SK-N-SH treated with all-trans-retinoic acid at 6 μM for 48 hours (cell line): ENCODE results near the gene CSF3R.

Source experiments
- ATAC-seq: fragments of 200-7000 bp; cut with Tn5 transposase; 3 replicates; pipeline ENCODE4 v1.9.1; 2020; ENCODE audit warnings: mild to moderate bottlenecking, moderate library complexity
- ARNTL ChIP-seq: fragments of 450-650 bp; formaldehyde crosslinking; IDR thresholded peaks from 2 replicates; pipeline ENCODE4 v1.5.0; 2020; ENCODE audit warnings: low read depth, mild to moderate bottlenecking, moderate library complexity, borderline replicate concordance
- BACH2 ChIP-seq: fragments of 250-450 bp; sonication (Bioruptor Pico); IDR thresholded peaks from 2 replicates; pipeline ENCODE4 v1.9.0; 2021; ENCODE audit warnings: mild to moderate bottlenecking, borderline replicate concordance
- CSDC2 ChIP-seq: fragments of 250-450 bp; sonication (Bioruptor Pico); IDR thresholded peaks from 2 replicates; pipeline ENCODE4 v1.5.0; 2020; ENCODE audit warnings: mild to moderate bottlenecking, moderate library complexity
- ESRRG ChIP-seq: fragments of 250-450 bp; sonication (Bioruptor Pico); IDR thresholded peaks from 2 replicates; pipeline ENCODE4 v1.6.1; 2021; ENCODE audit warnings: mild to moderate bottlenecking
- GLIS3 ChIP-seq: fragments of 250-450 bp; sonication (Bioruptor Pico); IDR thresholded peaks from 2 replicates; pipeline ENCODE4 v1.5.0; 2020; ENCODE audit warnings: mild to moderate bottlenecking, moderate library complexity
- ISL1 ChIP-seq: fragments of 250-450 bp; sonication (Bioruptor Pico); IDR thresholded peaks from 2 replicates; pipeline ENCODE4 v2.1.2; 2022; ENCODE audit warnings: mild to moderate bottlenecking, moderate library complexity
- OSR1 ChIP-seq: fragments of 250-450 bp; sonication (Bioruptor Pico); IDR thresholded peaks from 2 replicates; pipeline ENCODE4 v1.8.0; 2022; ENCODE audit warnings: moderate library complexity, mild to moderate bottlenecking, inconsistent platforms
- PPARA ChIP-seq: fragments of 250-450 bp; sonication (Bioruptor Pico); IDR thresholded peaks from 2 replicates; pipeline ENCODE4 v1.5.0; 2020; ENCODE audit warnings: mild to moderate bottlenecking, borderline replicate concordance
- RARB ChIP-seq: fragments of 250-450 bp; sonication (Bioruptor Pico); IDR thresholded peaks from 2 replicates; pipeline ENCODE4 v1.8.0; 2021; ENCODE audit warnings: mild to moderate bottlenecking, moderate library complexity
- SNAI2 ChIP-seq: fragments of 250-450 bp; sonication (Bioruptor Pico); IDR thresholded peaks from 2 replicates; pipeline ENCODE4 v1.5.0; 2020; ENCODE audit warnings: mild to moderate bottlenecking, moderate library complexity
- TCF4 ChIP-seq: fragments of 250-450 bp; sonication (Bioruptor Pico); IDR thresholded peaks from 2 replicates; pipeline ENCODE4 v1.8.0; 2021; ENCODE audit warnings: mild to moderate bottlenecking, moderate library complexity, borderline replicate concordance
- TOX ChIP-seq: fragments of 250-450 bp; sonication (Bioruptor Pico); IDR thresholded peaks from 2 replicates; pipeline ENCODE4 v1.8.0; 2021; ENCODE audit warnings: mild to moderate bottlenecking, moderate library complexity, borderline replicate concordance
- ZC3H10 ChIP-seq: fragments of 250-450 bp; sonication (Bioruptor Pico); IDR thresholded peaks from 2 replicates; pipeline ENCODE4 v1.5.1; 2021; ENCODE audit warnings: mild to moderate bottlenecking, moderate library complexity
- ZFP3 ChIP-seq: fragments of 250-450 bp; sonication (Bioruptor Pico); IDR thresholded peaks from 2 replicates; pipeline ENCODE4 v1.5.0; 2020; ENCODE audit warnings: mild to moderate bottlenecking, moderate library complexity
- ZFP30 ChIP-seq: fragments of 450-650 bp; formaldehyde crosslinking; IDR thresholded peaks from 2 replicates; pipeline ENCODE4 v1.5.0; 2022; ENCODE audit warnings: mild to moderate bottlenecking, moderate library complexity
- ZNF565 ChIP-seq: fragments of 450-650 bp; formaldehyde crosslinking; conservative IDR thresholded peaks from 2 replicates; pipeline ENCODE4 v1.5.0; 2020; ENCODE audit warnings: low read depth, mild to moderate bottlenecking, moderate library complexity
- ZNF70 ChIP-seq: fragments of 450-650 bp; formaldehyde crosslinking; IDR thresholded peaks from 2 replicates; pipeline ENCODE4 v1.5.0; 2020; ENCODE audit warnings: mild to moderate bottlenecking, moderate library complexity
- ZNF8 ChIP-seq: fragments of 450-650 bp; formaldehyde crosslinking; IDR thresholded peaks from 2 replicates; pipeline ENCODE4 v1.5.0; 2020; ENCODE audit warnings: mild to moderate bottlenecking, moderate library complexity
- TF ChIP-seq, protein P1 (sequence below): fragments of 250-450 bp; sonication (Bioruptor Pico); IDR thresholded peaks from 2 replicates; pipeline ENCODE4 v1.5.1; 2021; ENCODE audit warnings: mild to moderate bottlenecking, moderate library complexity
- TF ChIP-seq, protein P2 (sequence below): fragments of 250-450 bp; sonication (Bioruptor Pico); IDR thresholded peaks from 2 replicates; pipeline ENCODE4 v1.8.0; 2021; ENCODE audit warnings: low read depth, mild to moderate bottlenecking, moderate library complexity, borderline replicate concordance
- TF ChIP-seq, protein P3 (sequence below): fragments of 250-450 bp; sonication (Bioruptor Pico); IDR thresholded peaks from 2 replicates; pipeline ENCODE4 v1.5.1; 2020; ENCODE audit warnings: low read depth, mild to moderate bottlenecking, moderate library complexity
- TF ChIP-seq, protein P4 (sequence below): fragments of 250-450 bp; sonication (Bioruptor Pico); IDR thresholded peaks from 2 replicates; pipeline ENCODE4 v1.8.0; 2020; ENCODE audit warnings: mild to moderate bottlenecking, moderate library complexity, borderline replicate concordance

The CSF3R gene

DNA sequence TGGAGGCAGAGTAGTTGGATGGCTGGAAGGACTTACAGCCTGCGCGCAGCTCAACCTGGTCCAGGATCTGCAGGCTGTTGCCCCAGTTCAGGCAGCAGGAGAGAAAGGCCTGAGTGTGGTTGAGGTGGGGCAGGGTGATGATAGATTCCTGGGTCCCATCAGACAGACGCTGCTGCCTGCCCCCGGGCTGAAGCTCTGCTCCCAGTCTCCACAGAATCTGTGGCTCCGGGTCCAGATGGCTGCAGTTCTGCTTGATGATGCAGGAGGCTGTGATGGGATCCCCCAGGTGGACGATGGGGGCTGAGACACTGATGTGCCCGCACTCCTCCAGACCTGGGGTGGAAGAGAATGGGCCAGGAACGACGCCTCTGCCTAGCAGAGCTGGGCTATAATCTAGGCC, 7.4 kb downstream of the CSF3R start:
- ATAC-seq: no peak; the same call in 2 of the 3 replicates
- TF ChIP-seq TOX (CRISPR knock-in tag): no peak
- no peak for TF ChIP-seq ZNF70 (CRISPR knock-in tag)
- no peak for TF ChIP-seq CSDC2 (CRISPR knock-in tag)
- TF ChIP-seq ZNF565 (CRISPR knock-in tag): no peak
- TF ChIP-seq PPARA (CRISPR knock-in tag): no peak
- no peak for TF ChIP-seq SNAI2 (CRISPR knock-in tag)
- TF ChIP-seq, protein P1, sequence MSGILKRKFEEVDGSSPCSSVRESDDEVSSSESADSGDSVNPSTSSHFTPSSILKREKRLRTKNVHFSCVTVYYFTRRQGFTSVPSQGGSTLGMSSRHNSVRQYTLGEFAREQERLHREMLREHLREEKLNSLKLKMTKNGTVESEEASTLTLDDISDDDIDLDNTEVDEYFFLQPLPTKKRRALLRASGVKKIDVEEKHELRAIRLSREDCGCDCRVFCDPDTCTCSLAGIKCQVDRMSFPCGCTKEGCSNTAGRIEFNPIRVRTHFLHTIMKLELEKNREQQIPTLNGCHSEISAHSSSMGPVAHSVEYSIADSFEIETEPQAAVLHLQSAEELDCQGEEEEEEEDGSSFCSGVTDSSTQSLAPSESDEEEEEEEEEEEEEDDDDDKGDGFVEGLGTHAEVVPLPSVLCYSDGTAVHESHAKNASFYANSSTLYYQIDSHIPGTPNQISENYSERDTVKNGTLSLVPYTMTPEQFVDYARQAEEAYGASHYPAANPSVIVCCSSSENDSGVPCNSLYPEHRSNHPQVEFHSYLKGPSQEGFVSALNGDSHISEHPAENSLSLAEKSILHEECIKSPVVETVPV (CRISPR knock-in tag): no peak
- no peak for TF ChIP-seq RARB (CRISPR knock-in tag)
- no peak for TF ChIP-seq BACH2
- no peak for TF ChIP-seq ZNF8 (CRISPR knock-in tag)
- no peak for TF ChIP-seq ZFP3 (CRISPR knock-in tag)
- TF ChIP-seq, protein P2, sequence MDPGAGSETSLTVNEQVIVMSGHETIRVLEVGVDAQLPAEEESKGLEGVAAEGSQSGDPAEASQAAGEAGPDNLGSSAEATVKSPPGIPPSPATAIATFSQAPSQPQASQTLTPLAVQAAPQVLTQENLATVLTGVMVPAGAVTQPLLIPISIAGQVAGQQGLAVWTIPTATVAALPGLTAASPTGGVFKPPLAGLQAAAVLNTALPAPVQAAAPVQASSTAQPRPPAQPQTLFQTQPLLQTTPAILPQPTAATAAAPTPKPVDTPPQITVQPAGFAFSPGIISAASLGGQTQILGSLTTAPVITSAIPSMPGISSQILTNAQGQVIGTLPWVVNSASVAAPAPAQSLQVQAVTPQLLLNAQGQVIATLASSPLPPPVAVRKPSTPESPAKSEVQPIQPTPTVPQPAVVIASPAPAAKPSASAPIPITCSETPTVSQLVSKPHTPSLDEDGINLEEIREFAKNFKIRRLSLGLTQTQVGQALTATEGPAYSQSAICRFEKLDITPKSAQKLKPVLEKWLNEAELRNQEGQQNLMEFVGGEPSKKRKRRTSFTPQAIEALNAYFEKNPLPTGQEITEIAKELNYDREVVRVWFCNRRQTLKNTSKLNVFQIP (CRISPR knock-in tag): no peak
- TF ChIP-seq GLIS3 (CRISPR knock-in tag): no peak
- TF ChIP-seq ESRRG: no peak

DNA sequence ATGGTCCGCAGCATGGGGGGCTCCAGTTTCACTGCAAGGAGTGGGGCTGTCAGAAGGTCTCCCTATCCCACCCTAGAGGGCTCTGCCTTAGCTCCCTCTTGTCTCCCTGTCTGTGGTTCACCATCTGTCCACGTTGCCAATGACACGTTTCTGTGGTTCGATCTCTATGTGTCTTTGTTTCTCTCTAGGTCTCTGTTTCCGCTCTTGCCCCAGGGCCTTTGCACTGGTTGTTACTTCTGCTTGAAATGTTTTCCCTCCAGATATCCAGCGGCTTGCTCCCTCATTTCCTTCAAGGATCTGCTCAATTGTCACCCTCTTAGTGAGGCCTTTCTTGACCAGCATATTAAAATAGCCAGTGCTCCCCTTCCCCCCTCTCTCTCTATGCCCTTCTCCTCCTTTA, 10.1 kb downstream of the CSF3R start:
- ATAC-seq: no peak
- TF ChIP-seq ISL1 (CRISPR knock-in tag) (no peak), TOX (CRISPR knock-in tag) (no peak), ZNF565 (CRISPR knock-in tag) (no peak), BACH2 (no peak), CSDC2 (CRISPR knock-in tag) (no peak), TCF4 (no peak), RARB (CRISPR knock-in tag) (no peak)

DNA sequence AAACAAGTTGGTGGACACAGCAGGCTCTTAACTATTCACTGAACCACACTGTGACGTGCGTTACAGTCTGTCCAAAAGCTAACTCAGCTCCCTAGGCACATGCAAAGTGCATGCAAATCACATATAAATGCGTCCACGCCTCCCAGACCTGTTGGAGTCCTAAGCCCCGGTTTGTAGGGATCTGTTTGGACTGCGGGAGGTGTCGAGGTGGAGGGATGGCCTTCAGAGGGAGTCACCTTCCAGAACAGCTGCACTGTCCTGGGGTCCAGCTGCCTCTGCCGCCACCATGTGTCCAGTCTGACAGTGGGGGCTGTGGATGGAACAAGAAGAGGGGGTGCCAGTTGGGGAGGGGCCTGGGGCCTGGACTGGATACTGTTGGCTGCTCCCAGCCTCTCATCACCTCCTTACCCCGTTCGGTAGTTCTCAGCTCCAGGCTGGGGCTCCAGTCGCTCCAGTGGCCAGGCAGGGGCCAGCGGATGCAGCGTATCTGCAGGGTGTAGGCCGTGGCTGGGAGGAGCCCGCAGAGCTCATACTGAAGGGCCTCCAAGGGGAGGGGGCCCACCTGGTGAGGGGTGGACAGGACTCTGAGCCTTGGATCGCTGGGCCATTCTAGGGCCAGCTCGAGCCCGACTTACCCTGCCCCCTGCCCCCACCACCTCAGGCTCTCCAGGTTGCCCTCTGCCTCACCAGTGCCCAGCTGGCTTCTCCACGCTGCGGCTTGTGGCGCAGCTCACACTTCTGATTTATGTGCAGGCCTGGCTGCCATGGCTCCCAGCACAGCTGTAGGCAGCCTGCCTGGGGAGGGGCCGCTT, 10.7 kb downstream of the CSF3R start:
- TF ChIP-seq ESRRG (no peak), ZNF565 (CRISPR knock-in tag) (no peak), ARNTL (CRISPR knock-in tag) (no peak), ZNF8 (CRISPR knock-in tag) (no peak)
- TF ChIP-seq, protein P1 (CRISPR knock-in tag): no peak
- ATAC-seq: no peak; the same call in 2 of the 3 replicates

DNA sequence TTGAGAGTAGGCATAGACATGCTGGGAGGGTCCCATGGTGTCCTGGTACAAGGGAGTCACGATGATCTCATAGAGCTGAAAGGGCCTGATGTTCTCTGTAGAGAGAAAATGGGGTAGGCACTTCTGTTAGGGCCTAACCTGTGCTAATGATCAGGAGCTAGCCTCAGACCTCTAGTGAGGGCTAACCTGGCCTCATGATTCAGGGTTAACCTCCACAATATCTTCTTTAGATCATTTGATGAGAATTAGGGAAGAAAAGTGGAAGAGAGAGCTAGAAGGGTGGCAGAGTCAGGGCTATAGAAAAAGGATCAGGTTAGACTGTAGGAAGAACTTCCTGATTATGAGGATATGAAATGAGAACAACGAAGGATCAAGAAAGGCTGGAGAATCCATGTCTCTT, 13.6 kb downstream of the CSF3R start:
- TF ChIP-seq ZFP3 (CRISPR knock-in tag) (no peak), ZFP30 (CRISPR knock-in tag) (no peak), RARB (CRISPR knock-in tag) (no peak), ZNF70 (CRISPR knock-in tag) (no peak), TOX (CRISPR knock-in tag) (no peak), OSR1 (no peak), CSDC2 (CRISPR knock-in tag) (no peak), ZC3H10 (no peak), BACH2 (no peak), ZNF565 (CRISPR knock-in tag) (no peak), TCF4 (no peak), ZNF8 (CRISPR knock-in tag) (no peak), ISL1 (CRISPR knock-in tag) (no peak), ARNTL (CRISPR knock-in tag) (no peak), SNAI2 (CRISPR knock-in tag) (no peak)
- TF ChIP-seq, protein P3, sequence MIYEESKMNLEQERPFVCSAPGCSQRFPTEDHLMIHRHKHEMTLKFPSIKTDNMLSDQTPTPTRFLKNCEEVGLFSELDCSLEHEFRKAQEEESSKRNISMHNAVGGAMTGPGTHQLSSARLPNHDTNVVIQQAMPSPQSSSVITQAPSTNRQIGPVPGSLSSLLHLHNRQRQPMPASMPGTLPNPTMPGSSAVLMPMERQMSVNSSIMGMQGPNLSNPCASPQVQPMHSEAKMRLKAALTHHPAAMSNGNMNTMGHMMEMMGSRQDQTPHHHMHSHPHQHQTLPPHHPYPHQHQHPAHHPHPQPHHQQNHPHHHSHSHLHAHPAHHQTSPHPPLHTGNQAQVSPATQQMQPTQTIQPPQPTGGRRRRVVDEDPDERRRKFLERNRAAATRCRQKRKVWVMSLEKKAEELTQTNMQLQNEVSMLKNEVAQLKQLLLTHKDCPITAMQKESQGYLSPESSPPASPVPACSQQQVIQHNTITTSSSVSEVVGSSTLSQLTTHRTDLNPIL (CRISPR knock-in tag): no peak
- TF ChIP-seq, protein P4, sequence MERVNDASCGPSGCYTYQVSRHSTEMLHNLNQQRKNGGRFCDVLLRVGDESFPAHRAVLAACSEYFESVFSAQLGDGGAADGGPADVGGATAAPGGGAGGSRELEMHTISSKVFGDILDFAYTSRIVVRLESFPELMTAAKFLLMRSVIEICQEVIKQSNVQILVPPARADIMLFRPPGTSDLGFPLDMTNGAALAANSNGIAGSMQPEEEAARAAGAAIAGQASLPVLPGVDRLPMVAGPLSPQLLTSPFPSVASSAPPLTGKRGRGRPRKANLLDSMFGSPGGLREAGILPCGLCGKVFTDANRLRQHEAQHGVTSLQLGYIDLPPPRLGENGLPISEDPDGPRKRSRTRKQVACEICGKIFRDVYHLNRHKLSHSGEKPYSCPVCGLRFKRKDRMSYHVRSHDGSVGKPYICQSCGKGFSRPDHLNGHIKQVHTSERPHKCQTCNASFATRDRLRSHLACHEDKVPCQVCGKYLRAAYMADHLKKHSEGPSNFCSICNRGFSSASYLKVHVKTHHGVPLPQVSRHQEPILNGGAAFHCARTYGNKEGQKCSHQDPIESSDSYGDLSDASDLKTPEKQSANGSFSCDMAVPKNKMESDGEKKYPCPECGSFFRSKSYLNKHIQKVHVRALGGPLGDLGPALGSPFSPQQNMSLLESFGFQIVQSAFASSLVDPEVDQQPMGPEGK: no peak
- TF ChIP-seq, protein P1 (CRISPR knock-in tag): no peak
- ATAC-seq: no peak
